ENCODE results near the gene COCH. TPM values are rescaled to one million over a fixed set of nuclear protein-coding genes. Genes with fewer than 3 reads are reported as not detected.
"Not testable (repeated sequence)": the region's sequence is repeated elsewhere in the genome, so short reads cannot be mapped to it uniquely, and the experiment has no call there.

COCH gene
- total RNA-seq, 1 experiment from 2014 or later, result not detected

GRCh38 chr14:30875788-30876053, 1.4 kb downstream of the COCH start:
- no peak for DNase-seq (ENCODE audit: low read depth)

- no peak for DNase-seq (ENCODE audit: low read depth)
Observed at GRCh38 chr14:30876692-30877091, 2.3 kb downstream of the COCH start.

GRCh38 chr14:30882431-30882830, 8.1 kb downstream of the COCH start:
- DNase-seq (ENCODE audit: low read depth), result no peak

GRCh38 chr14:30883508-30884294, 9.3 kb downstream of the COCH start:
- peak; percentile 7 for DNase-seq (ENCODE audit: low read depth)

- no peak for DNase-seq (ENCODE audit: low read depth)
Observed at GRCh38 chr14:30884901-30885300, 10.5 kb downstream of the COCH start.

- no peak for DNase-seq (ENCODE audit: low read depth)
Observed at GRCh38 chr14:30885840-30886740, 11.7 kb downstream of the COCH start.

GRCh38 chr14:30888480-30889243, 14.3 kb downstream of the COCH start:
- DNase-seq (ENCODE audit: low read depth), result no peak

- DNase-seq (ENCODE audit: low read depth), result no peak
Observed at GRCh38 chr14:30889244-30889594, 14.9 kb downstream of the COCH start.

GRCh38 chr14:30893819-30894218, 19.5 kb downstream of the COCH start:
- DNase-seq (ENCODE audit: low read depth), result no peak

GRCh38 chr14:30894923-30895515, 20.7 kb downstream of the COCH start:
- no peak for DNase-seq (ENCODE audit: low read depth)

GRCh38 chr14:30896435-30896834, 22.1 kb downstream of the COCH start:
- DNase-seq (ENCODE audit: low read depth), result no peak

GRCh38 chr14:30897121-30897520, 22.8 kb downstream of the COCH start:
- DNase-seq (ENCODE audit: low read depth), result not testable (repeated sequence)

- no peak for DNase-seq (ENCODE audit: low read depth)
Observed at GRCh38 chr14:30903285-30904124, 29.1 kb downstream of the COCH start.

- peak; percentile 11 for DNase-seq (ENCODE audit: low read depth)
Observed at GRCh38 chr14:30906752-30907658, 32.6 kb downstream of the COCH start.

GRCh38 chr14:30907659-30908057, 33.3 kb downstream of the COCH start:
- DNase-seq (ENCODE audit: low read depth), result no peak

- no peak for DNase-seq (ENCODE audit: low read depth)
Observed at GRCh38 chr14:30908826-30909225, 34.5 kb downstream of the COCH start.

- no peak for DNase-seq (ENCODE audit: low read depth)
Observed at GRCh38 chr14:30914812-30915211, 40.5 kb downstream of the COCH start.

- no peak for DNase-seq (ENCODE audit: low read depth)
Observed at GRCh38 chr14:30915596-30915995, 41.2 kb downstream of the COCH start.

GRCh38 chr14:30921305-30921704, 46.9 kb downstream of the COCH start:
- no peak for DNase-seq (ENCODE audit: low read depth)

- DNase-seq (ENCODE audit: low read depth), result no peak
Observed at GRCh38 chr14:30921788-30922187, 47.4 kb downstream of the COCH start.

Measured in M059J (cell line).